ENCODE data around the gene TEX264.

TEX264 gene

GRCh38 chr3:51662456-51662855 lies 8.6 kb upstream of the TEX264 start:
- H3K23ac ChIP-seq (ENCODE audit: low read length in 2 of 2) = no peak overlapping the region
- no peaks in the 10 kb centered on the region for H3K9me3 ChIP-seq (ENCODE audit: control insufficient read depth, low read length)
- H3K36me3 ChIP-seq (ENCODE audit: control insufficient read depth in 1 of 2, insufficient read depth in 2 of 2, low read depth in 1 of 2, low read length in 2 of 2) = peaks cover 48 to 71% of the 10 kb centered on the region in 2 experiments
- no peak overlapping the region for H3K18ac ChIP-seq (ENCODE audit: low read depth in 1 of 2, low read length in 2 of 2)
- H3K14ac ChIP-seq (ENCODE audit: low read length in 2 of 2) = no peak overlapping the region
- H3K79me1 ChIP-seq (replicated peaks; ENCODE audit: low read length, poor library complexity, severe bottlenecking) = peaks cover 3% of the 10 kb centered on the region
- no peak overlapping the region for H3K4me2 ChIP-seq (ENCODE audit: low read length, poor library complexity, severe bottlenecking)
- no peak overlapping the region for H2AK5ac ChIP-seq (ENCODE audit: low read length, severe bottlenecking)
- no peak for DNase-seq
- no peak overlapping the region for H3K9ac ChIP-seq (ENCODE audit: low read length)
- no peaks in the 10 kb centered on the region for H3K27me3 ChIP-seq (ENCODE audit: control insufficient read depth in 1 of 2, insufficient read depth in 1 of 2, low read length in 2 of 2)
- H4K91ac ChIP-seq (ENCODE audit: low read length) = no peak overlapping the region
- no peak overlapping the region for H2BK120ac ChIP-seq (ENCODE audit: low read depth, low read length)
- no peak overlapping the region for H2BK15ac ChIP-seq (ENCODE audit: low read depth, poor library complexity, severe bottlenecking)
- no peak overlapping the region for H2AFZ ChIP-seq (ENCODE audit: low read depth, low read length)
- no peak overlapping the region for H3K27ac ChIP-seq (ENCODE audit: low read length, poor library complexity, severe bottlenecking)
- 93% methylated on average over 14 of the region's 14 CpGs for WGBS
- no peaks in the 10 kb centered on the region for H3K4me1 ChIP-seq (ENCODE audit: control insufficient read depth, insufficient read depth, low read depth, low read length)
- H3K4me3 ChIP-seq (ENCODE audit: insufficient read depth in 1 of 2, low read depth in 1 of 2, low read length in 2 of 2) = no peak overlapping the region
- no peak overlapping the region for H4K8ac ChIP-seq (ENCODE audit: low read length)
- H2BK5ac ChIP-seq (ENCODE audit: low read depth, low read length, poor library complexity, severe bottlenecking) = no peak overlapping the region
- H3K4ac ChIP-seq (ENCODE audit: low read depth in 1 of 2, low read length in 2 of 2) = no peak overlapping the region
- H2BK12ac ChIP-seq (ENCODE audit: low read length in 2 of 2) = no peak overlapping the region

GRCh38 chr3:51668756-51669155 lies 2.3 kb upstream of the TEX264 start:
- Histone ChIP-seq H2BK15ac (ENCODE audit: low read depth, poor library complexity, severe bottlenecking) (no peak overlapping the region), H3K4me3 (ENCODE audit: insufficient read depth in 1 of 2, low read depth in 1 of 2, low read length in 2 of 2) (no peak overlapping the region), H2BK5ac (ENCODE audit: low read depth, low read length, poor library complexity, severe bottlenecking) (no peak overlapping the region), H3K9me3 (ENCODE audit: control insufficient read depth, low read length) (no peaks in the 10 kb centered on the region), H3K79me1 (replicated peaks; ENCODE audit: low read length, poor library complexity, severe bottlenecking) (peaks cover 13% of the 10 kb centered on the region), H3K36me3 (ENCODE audit: control insufficient read depth in 1 of 2, insufficient read depth in 2 of 2, low read depth in 1 of 2, low read length in 2 of 2) (peaks cover 19 to 21% of the 10 kb centered on the region in 2 experiments), H2BK120ac (ENCODE audit: low read depth, low read length) (no peak overlapping the region), H3K4me1 (ENCODE audit: control insufficient read depth, insufficient read depth, low read depth, low read length) (peaks cover 12% of the 10 kb centered on the region), H4K8ac (ENCODE audit: low read length) (no peak overlapping the region), H3K14ac (ENCODE audit: low read length in 2 of 2) (no peak overlapping the region), H3K18ac (ENCODE audit: low read depth in 1 of 2, low read length in 2 of 2) (no peak overlapping the region), H2BK12ac (ENCODE audit: low read length in 2 of 2) (no peak overlapping the region), H3K9ac (ENCODE audit: low read length) (no peak overlapping the region), H4K91ac (ENCODE audit: low read length) (no peak overlapping the region), H3K4ac (ENCODE audit: low read depth in 1 of 2, low read length in 2 of 2) (no peak overlapping the region), H2AFZ (ENCODE audit: low read depth, low read length) (no peak overlapping the region), H3K4me2 (ENCODE audit: low read length, poor library complexity, severe bottlenecking) (no peak overlapping the region), H3K23ac (ENCODE audit: low read length in 2 of 2) (no peak overlapping the region), H3K27me3 (ENCODE audit: control insufficient read depth in 1 of 2, insufficient read depth in 1 of 2, low read length in 2 of 2) (no peaks in the 10 kb centered on the region), H2AK5ac (ENCODE audit: low read length, severe bottlenecking) (no peak overlapping the region), H3K27ac (ENCODE audit: low read length, poor library complexity, severe bottlenecking) (no peak overlapping the region)
- 97% methylated on average over 1 of the region's 1 CpG for WGBS
- peak; percentile 27 for DNase-seq

- H3K14ac ChIP-seq (ENCODE audit: low read length in 2 of 2) = no peak overlapping the region
- H3K4ac ChIP-seq (ENCODE audit: low read depth in 1 of 2, low read length in 2 of 2) = no peak overlapping the region
- DNase-seq = peak; percentile 83
- H2BK12ac ChIP-seq (ENCODE audit: low read length in 2 of 2) = no peak overlapping the region
- no peak overlapping the region for H2AK5ac ChIP-seq (ENCODE audit: low read length, severe bottlenecking)
- WGBS = 54% methylated on average over 8 of the region's 9 CpGs
- H3K9ac ChIP-seq (ENCODE audit: low read length) = no peak overlapping the region
- peaks cover 20% of the 10 kb centered on the region for H3K79me1 ChIP-seq (replicated peaks; ENCODE audit: low read length, poor library complexity, severe bottlenecking)
- no peaks in the 10 kb centered on the region for H3K27me3 ChIP-seq (ENCODE audit: control insufficient read depth in 1 of 2, insufficient read depth in 1 of 2, low read length in 2 of 2)
- H4K8ac ChIP-seq (ENCODE audit: low read length) = no peak overlapping the region
- H4K91ac ChIP-seq (ENCODE audit: low read length) = no peak overlapping the region
- H3K4me2 ChIP-seq (ENCODE audit: low read length, poor library complexity, severe bottlenecking) = no peak overlapping the region
- no peaks in the 10 kb centered on the region for H3K9me3 ChIP-seq (ENCODE audit: control insufficient read depth, low read length)
- peaks cover 15% of the 10 kb centered on the region for H3K4me1 ChIP-seq (ENCODE audit: control insufficient read depth, insufficient read depth, low read depth, low read length)
- H2BK5ac ChIP-seq (ENCODE audit: low read depth, low read length, poor library complexity, severe bottlenecking) = no peak overlapping the region
- no peak overlapping the region for H3K27ac ChIP-seq (ENCODE audit: low read length, poor library complexity, severe bottlenecking)
- no peak overlapping the region for H2BK120ac ChIP-seq (ENCODE audit: low read depth, low read length)
- H2BK15ac ChIP-seq (ENCODE audit: low read depth, poor library complexity, severe bottlenecking) = no peak overlapping the region
- H3K23ac ChIP-seq (ENCODE audit: low read length in 2 of 2) = no peak overlapping the region
- peaks cover 20 to 21% of the 10 kb centered on the region in 2 experiments for H3K36me3 ChIP-seq (ENCODE audit: control insufficient read depth in 1 of 2, insufficient read depth in 2 of 2, low read depth in 1 of 2, low read length in 2 of 2)
- H3K4me3 ChIP-seq (ENCODE audit: insufficient read depth in 1 of 2, low read depth in 1 of 2, low read length in 2 of 2) = no peak overlapping the region
- no peak overlapping the region for H3K18ac ChIP-seq (ENCODE audit: low read depth in 1 of 2, low read length in 2 of 2)
- H2AFZ ChIP-seq (ENCODE audit: low read depth, low read length) = no peak overlapping the region
Measured at GRCh38 chr3:51669241-51670052, 1.6 kb upstream of the TEX264 start.

GRCh38 chr3:51670053-51670822 lies 814 bp upstream of the TEX264 start:
- no peak overlapping the region for H4K91ac ChIP-seq (ENCODE audit: low read length)
- H2BK5ac ChIP-seq (ENCODE audit: low read depth, low read length, poor library complexity, severe bottlenecking) = no peak overlapping the region
- H3K4ac ChIP-seq (ENCODE audit: low read depth in 1 of 2, low read length in 2 of 2) = peak overlapping the region in 1 of 2 experiments; percentile 17
- H4K8ac ChIP-seq (ENCODE audit: low read length) = no peak overlapping the region
- peak overlapping the region; percentile 96 for H3K4me2 ChIP-seq (ENCODE audit: low read length, poor library complexity, severe bottlenecking)
- H3K27ac ChIP-seq (ENCODE audit: low read length, poor library complexity, severe bottlenecking) = no peak overlapping the region
- peaks cover 27% of the 10 kb centered on the region for H3K79me1 ChIP-seq (replicated peaks; ENCODE audit: low read length, poor library complexity, severe bottlenecking)
- no peak overlapping the region for H3K14ac ChIP-seq (ENCODE audit: low read length in 2 of 2)
- H3K18ac ChIP-seq (ENCODE audit: low read depth in 1 of 2, low read length in 2 of 2) = no peak overlapping the region
- H2AK5ac ChIP-seq (ENCODE audit: low read length, severe bottlenecking) = peak overlapping the region; percentile 41
- peak overlapping the region in 1 of 2 experiments; percentile 94 for H3K4me3 ChIP-seq (ENCODE audit: insufficient read depth in 1 of 2, low read depth in 1 of 2, low read length in 2 of 2)
- H3K23ac ChIP-seq (ENCODE audit: low read length in 2 of 2) = no peak overlapping the region
- H2AFZ ChIP-seq (ENCODE audit: low read depth, low read length) = no peak overlapping the region
- no peak overlapping the region for H2BK15ac ChIP-seq (ENCODE audit: low read depth, poor library complexity, severe bottlenecking)
- H3K27me3 ChIP-seq (ENCODE audit: control insufficient read depth in 1 of 2, insufficient read depth in 1 of 2, low read length in 2 of 2) = no peaks in the 10 kb centered on the region
- H2BK120ac ChIP-seq (ENCODE audit: low read depth, low read length) = no peak overlapping the region
- no peak for DNase-seq
- 96% methylated on average over 13 of the region's 15 CpGs for WGBS
- no peaks in the 10 kb centered on the region for H3K9me3 ChIP-seq (ENCODE audit: control insufficient read depth, low read length)
- peak overlapping the region; percentile 29 to 68 for H2BK12ac ChIP-seq (ENCODE audit: low read length in 2 of 2)
- peaks cover 21% of the 10 kb centered on the region for H3K4me1 ChIP-seq (ENCODE audit: control insufficient read depth, insufficient read depth, low read depth, low read length)
- peak overlapping the region; percentile 93 for H3K9ac ChIP-seq (ENCODE audit: low read length)
- H3K36me3 ChIP-seq (ENCODE audit: control insufficient read depth in 1 of 2, insufficient read depth in 2 of 2, low read depth in 1 of 2, low read length in 2 of 2) = peaks cover 23 to 24% of the 10 kb centered on the region in 2 experiments
